GM10266 (cell line): ENCODE measurements around the gene SCAPER.

Experiments
- DNase-seq: peaks from one replicate; pipeline ENCODE4 v3.0.0; 2012; ENCODE audit errors: extremely low spot score
- CTCF ChIP-seq: IDR thresholded peaks from 2 replicates; pipeline ENCODE4 v1.5.1; 2012; ENCODE audit warnings: mild to moderate bottlenecking, low read depth; ENCODE audit not compliant: control insufficient read depth, insufficient read depth; ENCODE audit errors: missing control alignments

SCAPER gene

DNA sequence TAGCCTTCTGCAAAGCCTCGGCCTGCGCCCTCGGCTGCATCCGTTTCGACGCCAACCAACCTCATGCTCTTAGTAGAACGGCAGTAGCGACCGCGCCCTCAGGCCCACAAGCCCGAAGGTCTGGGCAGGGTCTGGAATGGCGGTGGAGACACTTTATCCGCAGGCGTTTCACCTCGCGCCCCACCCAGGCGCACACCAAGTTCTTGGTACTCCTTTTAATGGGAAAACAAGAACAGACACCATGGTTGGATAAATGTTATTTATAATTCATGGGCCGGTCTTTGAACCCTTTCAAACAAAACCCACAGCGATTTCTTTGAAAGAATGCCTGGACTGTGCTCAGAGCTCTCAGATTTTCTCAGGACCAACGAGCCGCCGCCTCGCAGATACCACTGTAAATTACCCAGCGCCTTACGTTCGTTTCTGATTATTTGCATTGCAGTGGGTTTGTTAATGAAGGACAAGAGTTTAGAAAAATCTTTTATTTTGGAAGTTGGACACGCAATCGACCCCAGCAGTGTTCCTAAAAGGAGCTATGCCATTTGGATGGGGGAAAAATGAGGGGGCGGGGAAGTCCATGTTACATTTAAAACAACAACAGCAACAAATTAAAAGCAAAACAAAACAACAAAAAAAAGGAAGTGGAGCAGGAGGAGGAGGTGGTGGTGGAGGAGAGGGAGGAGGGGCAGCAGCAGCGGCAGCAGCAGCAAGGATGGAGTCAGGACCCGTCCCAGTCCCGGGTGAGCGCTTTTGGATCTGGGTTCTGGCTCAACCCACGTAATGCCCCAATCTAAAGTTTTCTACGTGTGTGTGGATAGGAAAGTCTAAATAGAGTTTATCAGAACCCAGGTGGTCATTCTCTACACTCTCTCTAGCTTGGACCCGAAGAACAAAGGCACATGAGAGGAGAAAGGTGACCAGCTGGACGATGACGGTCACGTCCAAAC lies 569.6 kb downstream of the SCAPER start:
- TF ChIP-seq CTCF = no peak

DNA sequence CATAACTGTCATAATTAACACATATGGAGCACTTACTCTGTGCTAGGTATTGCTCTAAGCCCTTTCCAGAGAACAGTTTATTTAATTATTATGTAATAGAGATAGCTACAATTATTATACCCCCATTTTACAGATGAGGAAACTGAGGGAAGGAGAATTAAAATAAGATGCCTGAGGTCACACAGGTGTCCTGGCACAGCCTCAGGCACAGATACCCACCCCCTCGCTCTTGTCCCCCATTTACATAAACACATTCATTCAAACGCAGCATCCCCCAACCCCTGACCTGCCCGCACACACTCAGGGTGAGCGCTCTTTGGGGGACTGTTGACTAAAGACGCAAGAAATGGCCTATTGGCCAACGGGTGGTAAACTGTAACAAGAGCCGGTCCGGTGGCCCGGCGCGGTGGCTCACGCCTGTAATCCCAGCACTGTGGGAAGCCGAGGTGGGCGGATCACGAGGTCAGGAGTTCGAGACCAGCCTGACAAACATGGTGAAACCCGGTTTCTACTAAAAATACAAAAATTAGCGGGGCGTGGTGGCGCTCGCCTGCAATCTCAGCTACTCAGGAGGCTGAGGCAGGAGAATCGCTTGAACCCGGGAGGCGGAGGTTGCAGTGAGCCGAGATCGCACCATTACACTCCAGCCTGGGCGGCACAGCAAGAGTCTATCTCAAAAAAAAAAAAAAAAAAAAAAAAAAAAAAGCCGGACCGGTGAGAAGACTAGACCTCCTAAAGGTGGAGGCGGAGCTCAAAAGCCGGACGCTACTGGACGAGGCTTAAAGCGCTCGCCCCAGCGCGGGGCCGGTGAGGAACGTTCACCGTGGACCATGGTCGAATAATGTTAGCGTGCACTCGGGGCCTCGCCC lies 570.5 kb downstream of the SCAPER start:
- TF ChIP-seq CTCF = no peak
- DNase-seq = no peak

More for the DNA sequence above, 569.6 kb downstream of the SCAPER start:
- peak; percentile 36 for DNase-seq

DNA sequence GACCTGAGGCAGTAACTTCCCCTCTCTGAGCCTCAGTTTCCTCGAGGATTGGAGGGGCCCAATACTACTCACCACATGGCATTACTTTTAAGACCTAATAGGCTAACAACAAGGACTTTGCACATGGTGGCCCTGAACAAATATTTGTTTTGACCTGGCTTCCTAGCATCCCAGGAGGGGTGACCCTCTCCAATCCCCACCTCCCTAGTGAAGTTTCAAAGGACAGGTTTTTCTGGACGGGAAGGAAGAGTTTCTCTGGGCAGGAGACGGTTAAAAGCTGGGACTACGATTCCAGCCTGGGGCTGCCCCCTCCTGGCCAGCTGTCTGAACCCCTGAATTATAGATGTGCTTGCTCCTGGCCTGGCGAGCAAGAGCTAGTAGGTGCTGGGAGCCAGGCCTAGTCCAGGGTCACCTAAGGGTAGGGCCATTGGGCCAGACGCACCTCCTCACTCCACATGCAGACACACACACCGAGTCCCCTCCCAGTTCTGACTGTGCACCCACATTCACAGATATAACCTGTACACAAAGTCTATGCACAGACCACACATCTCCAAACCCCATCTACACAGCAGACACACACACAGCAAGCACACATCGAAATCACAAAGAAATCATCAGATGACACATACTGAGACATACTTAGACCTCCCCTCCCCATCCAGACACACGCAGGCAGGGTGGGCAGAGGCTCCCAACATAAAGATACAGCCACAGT lies 571.3 kb downstream of the SCAPER start:
- peak; percentile 45 for TF ChIP-seq CTCF
- DNase-seq = peak; percentile 27

DNA sequence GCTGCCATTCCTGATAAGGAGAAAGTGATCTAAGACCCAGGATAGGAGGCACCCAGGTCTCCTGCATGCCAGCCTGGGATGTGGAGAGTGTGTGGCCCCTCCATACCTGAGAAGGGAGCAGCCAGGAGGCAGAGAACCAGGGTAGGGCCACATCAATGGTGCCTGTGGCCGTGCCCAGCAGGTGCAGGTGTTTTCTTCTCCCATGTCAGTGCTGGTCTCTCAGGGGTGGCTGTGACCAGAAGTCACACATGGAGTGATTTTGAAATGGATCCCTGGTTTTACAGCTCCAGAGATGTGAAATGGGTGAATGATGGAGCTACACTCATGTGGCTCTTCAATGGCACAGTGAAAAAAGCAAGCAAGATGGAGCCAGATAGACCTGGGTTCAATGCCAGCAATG lies 571.8 kb downstream of the SCAPER start:
- no peak for TF ChIP-seq CTCF
- DNase-seq = no peak

DNA sequence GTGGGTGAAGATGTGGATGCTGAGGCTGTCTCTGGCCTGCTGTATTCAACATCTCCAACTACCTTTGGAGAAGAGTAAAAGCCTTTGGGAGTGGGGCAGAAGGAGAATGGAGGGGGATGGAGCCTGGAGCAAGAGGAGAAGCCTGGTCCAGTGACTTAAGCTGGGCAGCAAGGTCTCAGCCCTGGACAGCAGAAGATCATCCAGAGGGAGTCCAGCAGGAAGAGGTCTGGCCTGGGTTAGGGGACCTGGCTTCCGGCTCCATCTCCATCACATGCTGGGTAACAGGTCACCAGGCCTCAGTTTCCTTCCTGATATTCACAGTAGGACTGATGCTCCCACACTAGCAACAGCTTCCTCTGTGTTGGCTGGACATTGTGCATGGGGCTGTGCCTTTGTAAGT lies 572.3 kb downstream of the SCAPER start:
- DNase-seq = no peak
- TF ChIP-seq CTCF = no peak

- peak; percentile 43 for TF ChIP-seq CTCF
- peak; percentile 20 for DNase-seq
Measured at GRCh38 chr15:76330080-76330680, 575.0 kb downstream of the SCAPER start.
